Adipose tissue (tissue), 3 donors: ENCODE data around the gene RBMS1. TPM values are rescaled to one million over a fixed set of nuclear protein-coding genes. Genes with fewer than 3 reads are reported as not detected.
"Not testable (repeated sequence)": the region's sequence is repeated elsewhere in the genome, so short reads cannot be mapped to it uniquely, and the experiment has no call there.

Experiments
- H3K27ac ChIP-seq: one replicate; pipeline ENCODE4 v1.5.1; 2013; ENCODE audit warnings: low read depth, low read length
- WGBS, 3 donors: extraction: QIAGEN DNeasy Blood & Tissue Kit; methylation state at CpG; one replicate each; pipeline ENCODE4 v1.1.7; 2013; 5-methylcytosine and 5-hydroxymethylcytosine counted together
- polyA plus RNA-seq, 3 donors: library from polyadenylated mRNA; stranded (reverse); fragments of 200-250 nt; gene quantifications; one replicate each; pipeline ENCODE4 v1.2.3, GENCODE V29; 2013
- donor health status: healthy with polysubstance abuse.
- donor health status: Bipolar disorder and iron deficiency.
- donor health status: healthy.

RBMS1 gene
- polyA plus RNA-seq, 3 donors = 8.5 to 75.7 (median 67.0) TPM

DNA sequence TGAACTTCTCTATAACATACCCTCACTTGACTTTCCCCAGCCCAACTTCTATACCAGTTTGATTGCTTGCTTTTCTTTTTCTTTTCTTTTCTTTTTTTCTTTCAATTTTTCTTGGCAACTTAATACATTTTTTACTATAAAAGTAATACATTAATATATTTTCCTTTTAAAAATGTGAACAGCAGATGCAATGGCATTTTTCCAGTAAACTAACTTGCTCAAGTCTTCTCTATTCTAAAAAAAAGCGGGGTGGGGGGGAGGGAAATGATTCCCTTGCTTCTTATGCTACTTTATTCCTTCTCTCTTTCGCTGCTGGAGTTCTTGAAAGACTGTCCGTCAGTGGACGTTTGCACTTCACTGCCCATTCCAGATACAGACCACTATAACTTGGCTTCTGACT, 70.5 kb downstream of the RBMS1 start:
- no peak overlapping the region for H3K27ac ChIP-seq
- WGBS, 3 donors = 69 to 91% (median 70%) methylated on average over 4 of the region's 4 CpGs

GRCh38 chr2:160421646-160422501, 71.7 kb downstream of the RBMS1 start:
- WGBS, 3 donors = 81 to 92% (median 84%) methylated on average over 3 of the region's 3 CpGs

GRCh38 chr2:160420711-160421110, 72.9 kb downstream of the RBMS1 start:
- 65 to 97% (median 76%) methylated on average over 4 of the region's 4 CpGs for WGBS, 3 donors
- H3K27ac ChIP-seq = no peak overlapping the region

More at GRCh38 chr2:160421646-160422501, 71.7 kb downstream of the RBMS1 start:
- not testable (repeated sequence) for H3K27ac ChIP-seq

DNA sequence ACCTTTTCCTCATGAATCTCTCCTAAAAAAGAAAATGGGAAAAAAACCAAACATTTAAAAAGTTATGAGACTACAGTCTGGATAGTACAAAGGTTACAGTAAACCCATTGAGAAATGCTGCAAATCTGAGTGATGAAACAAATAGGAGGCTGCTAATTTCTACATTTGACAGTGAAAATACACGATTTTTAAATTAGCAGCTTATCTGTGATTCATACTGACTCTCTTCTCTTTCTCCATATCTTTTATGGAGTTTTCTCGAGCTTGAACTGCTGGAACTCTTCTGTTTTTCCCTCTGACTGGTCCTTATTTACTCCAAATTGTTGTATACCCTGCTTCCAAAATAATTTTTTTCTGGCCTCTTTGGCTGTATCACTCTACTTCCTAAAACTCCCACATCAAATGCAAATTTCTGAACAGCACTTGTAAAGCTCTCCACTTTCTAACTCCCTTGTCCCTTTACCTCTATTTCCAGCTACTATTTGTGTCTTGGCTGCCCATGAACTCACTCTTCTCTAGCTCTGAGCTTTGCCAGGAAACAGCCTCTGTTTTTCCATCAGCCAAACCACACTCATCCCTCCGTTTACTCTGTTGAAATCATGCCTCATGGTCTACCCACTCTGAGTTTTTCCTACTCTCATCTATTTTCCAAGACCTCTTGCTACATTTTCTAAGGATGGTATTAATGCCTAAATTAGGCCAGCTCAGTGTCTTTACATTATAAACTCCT, 73.7 kb downstream of the RBMS1 start:
- 39 to 78% (median 48%) methylated on average over 3 of the region's 3 CpGs for WGBS, 3 donors
- H3K27ac ChIP-seq = no peak overlapping the region

DNA sequence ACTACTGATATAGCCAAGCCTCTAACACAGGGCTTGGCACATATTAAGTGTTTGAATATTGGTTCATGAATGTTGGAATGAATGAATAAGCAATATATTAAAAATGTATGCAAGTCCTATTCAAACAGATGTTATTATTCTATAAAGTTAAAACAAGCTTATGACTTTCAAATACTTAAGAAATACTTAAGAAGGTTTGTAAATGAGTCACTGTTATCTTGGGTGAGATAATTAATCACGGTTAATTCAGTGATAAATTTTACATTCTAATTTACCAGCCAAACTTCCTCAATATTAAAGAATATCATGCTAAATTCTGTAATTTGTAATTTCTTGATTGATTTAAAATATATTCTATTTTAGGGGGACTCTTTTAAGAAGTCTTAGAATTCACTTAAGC, 74.8 kb downstream of the RBMS1 start:
- 46 to 77% (median 74%) methylated on average over 1 of the region's 1 CpG for WGBS, 3 donors
- no peak overlapping the region for H3K27ac ChIP-seq

DNA sequence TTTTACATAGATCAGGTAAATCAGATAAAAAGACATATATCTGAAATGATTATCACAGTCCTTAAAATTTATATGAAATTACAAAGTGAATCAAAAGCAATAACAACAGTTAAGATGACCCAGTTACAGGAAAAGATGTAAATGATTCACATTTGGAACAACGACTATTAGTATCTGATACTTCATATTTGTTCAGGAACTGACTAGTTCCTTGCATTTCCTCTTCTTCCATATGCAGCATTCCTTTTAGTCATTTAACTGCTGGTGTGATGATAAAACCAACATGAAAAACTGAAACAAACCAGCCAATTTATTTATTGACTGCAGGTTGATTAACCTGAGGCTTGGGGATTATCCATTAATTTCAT, 75.2 kb downstream of the RBMS1 start:
- whole genome bisulfite sequencing, 3 donors = 12 to 51% (median 13%) methylated on average over 1 of the region's 1 CpG
- no peak overlapping the region for H3K27ac ChIP-seq

GRCh38 chr2:160417745-160418397, 75.7 kb downstream of the RBMS1 start:
- 76 to 80% (median 77%) methylated on average over 6 of the region's 6 CpGs for WGBS, 3 donors
- no peak overlapping the region for H3K27ac ChIP-seq

- WGBS, 3 donors = 63 to 91% (median 72%) methylated on average over 2 of the region's 2 CpGs
- no peak overlapping the region for H3K27ac ChIP-seq
Measured at GRCh38 chr2:160415991-160416390, 77.6 kb downstream of the RBMS1 start.

DNA sequence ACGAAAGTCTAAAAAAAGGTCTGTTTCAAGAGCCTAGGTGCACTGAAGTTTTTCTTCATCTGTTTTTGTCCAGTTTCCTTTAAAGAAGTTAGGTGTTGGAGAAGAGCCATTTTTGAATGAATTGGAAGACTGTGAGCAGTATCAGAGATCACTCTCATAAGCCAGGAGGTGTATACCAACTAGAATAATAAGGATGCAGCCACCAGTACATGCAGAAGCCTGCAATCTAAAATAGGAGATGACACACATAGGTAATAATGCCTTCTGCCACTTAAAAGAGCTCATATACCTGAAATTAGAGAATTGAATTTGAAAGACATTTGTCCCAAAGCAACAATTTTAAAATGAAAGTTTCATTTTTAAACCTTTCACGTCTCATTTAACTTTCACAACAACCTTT, 81.7 kb downstream of the RBMS1 start:
- 58 to 90% (median 67%) methylated on average over 2 of the region's 2 CpGs for WGBS, 3 donors
- H3K27ac ChIP-seq = no peak overlapping the region

DNA sequence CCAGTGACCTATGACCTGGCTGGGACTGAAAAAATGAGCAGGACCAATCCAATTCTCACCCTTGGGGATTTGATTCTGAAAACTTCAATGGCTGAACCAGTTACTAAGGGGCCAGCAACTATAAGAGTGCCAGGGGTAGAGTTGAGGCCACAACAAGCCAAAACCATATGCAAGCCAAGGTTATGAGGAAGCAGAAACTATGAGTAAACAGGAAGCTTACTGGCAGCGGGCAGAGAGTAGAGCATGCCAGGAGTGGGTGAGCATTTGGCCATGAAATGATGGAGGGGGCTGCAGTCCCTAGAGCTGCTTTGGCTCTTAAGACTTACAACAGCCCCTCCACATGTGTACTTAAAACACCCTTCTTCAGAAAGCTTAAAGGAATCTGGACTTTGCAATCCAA, 82.4 kb downstream of the RBMS1 start:
- 11 to 41% (median 11%) methylated on average over 1 of the region's 1 CpG for WGBS, 3 donors
- H3K27ac ChIP-seq = peak overlapping the region; percentile 7

- no peak overlapping the region for H3K27ac ChIP-seq
- 61 to 70% (median 61%) methylated on average over 1 of the region's 1 CpG for WGBS, 3 donors
Measured at GRCh38 chr2:160409480-160409879, 84.1 kb downstream of the RBMS1 start.

GRCh38 chr2:160408959-160409291, 84.7 kb downstream of the RBMS1 start:
- WGBS, 3 donors = 78 to 93% (median 80%) methylated on average over 2 of the region's 2 CpGs

DNA sequence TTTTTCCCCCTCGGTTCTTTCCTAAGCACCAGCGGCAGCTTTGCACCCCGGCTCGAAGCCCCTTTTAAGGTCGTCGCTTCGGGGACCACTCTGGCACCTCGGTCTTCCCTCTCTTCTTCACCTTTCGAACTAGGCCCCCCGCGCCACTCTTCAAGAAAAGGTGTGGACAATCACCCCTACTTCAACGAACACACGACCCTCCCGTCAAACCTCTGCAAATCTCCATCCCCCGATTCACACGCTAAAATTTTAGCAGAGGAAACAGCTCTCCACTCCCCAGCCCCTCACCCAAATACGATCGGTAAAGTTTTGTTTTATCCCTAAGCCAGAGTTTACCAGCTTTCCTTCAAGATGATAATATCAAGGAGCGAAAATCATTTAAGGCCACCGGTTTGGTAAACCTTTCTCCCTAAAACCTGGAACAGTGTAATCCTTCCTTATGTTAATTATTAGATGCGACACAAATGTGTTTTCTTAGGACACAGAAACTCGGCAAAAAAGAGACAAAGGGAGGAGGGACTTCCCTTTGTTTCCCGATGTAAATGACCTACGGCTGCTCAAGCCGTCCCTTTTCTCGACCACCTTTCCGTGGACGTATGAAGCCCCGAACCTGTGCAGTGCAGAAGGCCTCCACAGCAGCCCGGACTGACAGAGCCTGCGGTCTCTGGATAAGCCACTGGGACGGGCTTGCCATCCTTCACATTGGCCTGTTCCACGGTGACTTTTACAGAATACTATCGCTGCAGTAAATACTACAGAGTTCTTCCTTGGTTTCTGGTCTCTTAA, 85.2 kb downstream of the RBMS1 start:
- H3K27ac ChIP-seq = peak overlapping the region; percentile 41
- WGBS, 3 donors = 33 to 53% (median 48%) methylated on average over 34 of the region's 34 CpGs

More at GRCh38 chr2:160408959-160409291, 84.7 kb downstream of the RBMS1 start:
- no peak overlapping the region for H3K27ac ChIP-seq

DNA sequence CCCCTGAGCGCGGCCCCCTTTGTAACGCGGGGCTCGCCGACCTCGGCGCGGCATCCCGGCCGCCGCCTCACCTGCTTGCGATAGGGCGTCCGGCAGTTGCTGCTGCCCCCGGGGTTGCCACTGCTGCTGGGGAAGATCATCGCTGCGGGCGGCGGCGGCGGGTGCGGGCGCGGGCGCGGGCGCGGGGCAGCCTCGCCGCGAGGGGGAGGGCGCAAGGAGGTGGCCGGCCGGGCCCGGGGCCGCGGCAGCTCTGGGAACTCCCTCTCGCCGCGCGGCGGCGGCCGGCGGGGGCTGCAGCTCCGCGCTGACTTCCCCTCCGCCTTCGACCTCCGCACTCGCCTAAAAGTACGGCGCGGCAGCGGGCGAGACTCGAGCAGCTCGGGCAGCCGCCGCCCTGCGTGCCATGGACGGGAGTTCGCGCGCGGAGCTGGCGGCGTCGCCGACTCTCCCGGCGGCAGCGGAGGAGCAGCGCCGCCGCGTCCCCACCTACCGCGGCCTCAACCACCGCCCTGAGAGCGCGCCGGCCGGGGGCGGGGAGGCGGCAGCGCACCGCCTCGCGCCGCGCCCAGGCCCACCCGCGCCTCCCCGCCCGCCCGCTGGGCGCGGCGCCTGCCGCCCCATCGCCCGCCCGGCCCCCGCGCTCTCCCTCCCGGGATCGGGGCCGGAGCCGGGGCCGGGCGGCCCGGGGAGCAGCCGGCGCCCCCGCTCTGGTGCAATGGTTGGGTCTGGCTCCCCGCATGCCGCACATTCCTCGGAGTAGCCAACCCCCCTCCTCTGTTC, 86.0 kb downstream of the RBMS1 start:
- WGBS, 3 donors = 0 to 1% (median 0%) methylated on average over 65 to 117 of the region's 120 CpGs
- peak overlapping the region; percentile 98 for H3K27ac ChIP-seq

GRCh38 chr2:160406591-160407392, 86.8 kb downstream of the RBMS1 start:
- 0 to 2% (median 1%) methylated on average over 36 to 39 of the region's 39 CpGs for WGBS, 3 donors
- H3K27ac ChIP-seq = peak overlapping the region; percentile 98

DNA sequence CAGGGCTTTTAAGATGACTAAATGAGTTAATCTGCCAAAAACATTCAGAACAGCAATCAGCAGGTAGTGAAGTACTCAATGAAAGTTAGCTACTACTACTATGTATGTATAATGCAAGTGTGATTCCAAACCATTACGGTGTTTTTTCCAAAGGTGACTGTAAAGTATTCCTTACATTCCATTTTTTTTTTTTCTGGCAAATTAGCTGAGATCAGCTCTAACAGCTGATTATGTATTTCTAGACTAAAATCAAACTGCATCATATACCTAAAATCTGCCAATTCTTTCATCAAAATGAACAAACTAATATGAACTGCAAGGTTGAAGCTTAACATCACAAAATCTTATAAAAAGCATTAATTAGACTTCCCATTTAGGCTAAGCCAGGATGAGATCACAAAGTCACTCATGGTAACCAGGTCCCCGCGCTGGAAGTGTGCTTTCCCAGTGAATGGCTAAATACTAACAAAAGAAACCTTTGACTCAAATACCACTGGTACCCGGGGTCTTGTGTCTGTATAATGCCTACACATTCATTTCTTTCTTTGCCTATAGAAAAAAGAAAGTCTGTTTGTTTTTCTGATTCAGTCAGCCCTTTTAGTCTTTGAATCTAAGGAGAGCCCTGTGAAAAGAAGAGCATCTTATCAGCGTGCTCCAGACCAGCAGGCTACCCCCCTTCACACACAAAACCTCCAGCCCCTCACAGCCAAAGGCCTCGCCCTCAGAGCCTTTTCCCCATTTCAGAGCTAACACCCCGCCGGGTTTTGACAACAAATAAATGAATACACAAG, 88.3 kb downstream of the RBMS1 start:
- 49 to 83% (median 50%) methylated on average over 8 of the region's 8 CpGs for WGBS, 3 donors
- no peak overlapping the region for H3K27ac ChIP-seq
